Measurements from ENCODE around the gene BAG3.

Gene BAG3

DNA sequence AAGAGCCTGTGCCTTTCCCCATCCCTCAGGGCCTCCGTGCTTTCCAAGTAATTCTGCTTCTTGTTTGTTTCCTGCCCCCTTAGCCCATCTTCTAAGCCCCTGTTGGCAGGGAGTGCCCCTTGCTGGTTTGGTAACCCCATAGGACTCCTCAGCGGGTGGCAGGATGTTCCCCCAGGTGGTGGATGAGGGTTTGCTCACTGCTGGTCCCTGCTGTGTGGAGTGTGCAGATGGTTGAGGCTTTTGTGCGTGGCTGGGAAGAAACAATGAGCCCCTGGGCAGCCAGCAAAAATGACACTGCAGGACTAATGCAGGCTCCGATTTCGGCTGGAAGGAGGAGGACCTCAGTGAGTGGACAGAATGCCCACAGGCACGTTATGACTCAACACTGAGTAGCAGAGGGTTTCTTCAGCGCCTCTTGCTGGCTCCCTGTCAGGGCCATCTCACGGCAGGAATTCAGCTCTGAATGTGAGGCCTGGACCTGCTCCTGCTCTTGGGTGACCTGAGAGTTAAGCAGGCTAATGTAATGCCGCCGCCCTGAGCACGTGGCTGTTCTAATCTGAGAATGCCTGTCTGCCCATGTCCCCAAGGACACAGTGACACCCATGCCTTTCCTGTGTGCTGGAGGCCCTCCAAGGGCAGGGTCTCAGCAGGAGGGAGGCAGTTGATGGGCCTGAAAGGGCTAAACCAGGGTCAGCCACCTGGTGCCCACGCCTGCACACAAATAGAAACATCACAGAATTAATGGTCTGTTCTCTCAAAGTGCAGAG, 16.6 kb downstream of the BAG3 start:
- DNase-seq: no peak

GRCh38 chr10:119668461-119668860, 17.3 kb downstream of the BAG3 start:
- no peak for DNase-seq

GRCh38 chr10:119669331-119669730, 18.2 kb downstream of the BAG3 start:
- DNase-seq: no peak

DNA sequence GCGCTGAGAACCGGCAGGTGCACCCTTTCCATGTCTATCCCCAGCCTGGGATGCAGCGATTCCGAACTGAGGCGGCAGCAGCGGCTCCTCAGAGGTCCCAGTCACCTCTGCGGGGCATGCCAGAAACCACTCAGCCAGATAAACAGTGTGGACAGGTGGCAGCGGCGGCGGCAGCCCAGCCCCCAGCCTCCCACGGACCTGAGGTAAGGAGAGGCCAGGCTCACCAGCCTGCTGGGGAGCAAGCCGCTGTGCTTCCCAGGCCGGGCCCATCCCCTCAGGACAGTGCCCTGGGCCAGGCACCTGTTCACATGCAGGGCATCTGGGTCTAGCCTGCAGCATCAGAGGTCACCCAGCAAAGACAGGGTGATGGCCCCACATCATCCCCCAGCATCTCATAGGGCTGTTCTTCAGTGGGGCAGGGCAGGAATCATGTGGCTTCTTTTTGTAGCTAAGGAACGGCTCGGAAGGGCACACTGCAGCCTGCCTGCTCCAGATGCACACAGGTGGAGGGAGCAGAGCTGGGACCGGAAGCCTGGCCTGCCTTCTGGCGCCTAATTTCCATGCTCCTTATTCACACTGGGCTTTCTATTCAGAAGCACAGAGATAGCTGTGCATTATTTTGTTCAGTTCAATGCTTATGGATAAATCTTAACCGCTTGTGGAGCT, 18.9 kb downstream of the BAG3 start:
- DNase-seq: no peak

DNA sequence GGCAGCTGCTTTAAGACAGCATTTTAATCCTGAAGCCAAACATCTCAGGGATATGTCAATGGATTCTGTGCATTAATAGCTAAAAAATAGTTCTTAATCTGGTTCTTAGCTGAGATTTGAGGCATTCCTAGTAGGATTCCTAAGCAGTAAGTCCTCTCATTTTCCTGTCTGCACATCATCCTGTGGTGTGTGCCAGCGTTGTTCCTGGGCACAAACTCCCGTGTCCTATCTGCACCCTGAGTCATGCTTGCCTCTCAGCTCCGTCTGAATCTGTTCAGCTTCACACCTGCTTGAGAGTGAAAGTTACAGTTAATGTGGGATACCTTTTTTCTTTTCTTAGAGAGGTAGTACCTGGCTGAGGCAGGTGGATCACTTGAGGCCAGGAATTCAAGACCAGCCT, 19.5 kb downstream of the BAG3 start:
- no peak for DNase-seq

GRCh38 chr10:119671381-119671780, 20.2 kb downstream of the BAG3 start:
- no peak for DNase-seq

DNA sequence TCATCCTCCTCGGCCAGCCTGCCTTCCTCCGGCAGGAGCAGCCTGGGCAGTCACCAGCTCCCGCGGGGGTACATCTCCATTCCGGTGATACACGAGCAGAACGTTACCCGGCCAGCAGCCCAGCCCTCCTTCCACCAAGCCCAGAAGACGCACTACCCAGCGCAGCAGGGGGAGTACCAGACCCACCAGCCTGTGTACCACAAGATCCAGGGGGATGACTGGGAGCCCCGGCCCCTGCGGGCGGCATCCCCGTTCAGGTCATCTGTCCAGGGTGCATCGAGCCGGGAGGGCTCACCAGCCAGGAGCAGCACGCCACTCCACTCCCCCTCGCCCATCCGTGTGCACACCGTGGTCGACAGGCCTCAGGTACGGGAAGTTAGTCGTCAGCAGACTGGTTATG, 21.1 kb downstream of the BAG3 start:
- DNase-seq: no peak

DNA sequence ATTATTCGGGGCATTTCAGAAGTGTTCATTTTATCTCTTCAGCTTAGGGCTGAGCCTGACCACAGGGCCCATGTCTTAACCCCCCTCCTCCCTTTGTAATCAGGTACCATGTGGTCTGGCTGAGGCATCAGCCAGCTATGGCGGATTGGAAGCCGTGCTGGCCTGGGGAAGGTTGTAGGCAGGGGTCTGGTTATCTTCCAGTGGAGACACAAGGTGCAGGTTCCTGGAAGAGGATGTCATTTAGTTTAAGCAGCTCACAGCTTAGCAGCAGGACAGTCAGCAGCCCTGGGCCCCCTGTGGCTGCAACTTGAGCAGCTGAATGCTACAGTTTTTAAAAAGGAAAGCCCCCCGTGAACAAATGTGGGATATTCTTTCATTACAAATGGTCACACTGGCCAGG, 22.1 kb downstream of the BAG3 start:
- no peak for DNase-seq

GRCh38 chr10:119675483-119676170, 24.4 kb downstream of the BAG3 start:
- DNase-seq: no peak

DNA sequence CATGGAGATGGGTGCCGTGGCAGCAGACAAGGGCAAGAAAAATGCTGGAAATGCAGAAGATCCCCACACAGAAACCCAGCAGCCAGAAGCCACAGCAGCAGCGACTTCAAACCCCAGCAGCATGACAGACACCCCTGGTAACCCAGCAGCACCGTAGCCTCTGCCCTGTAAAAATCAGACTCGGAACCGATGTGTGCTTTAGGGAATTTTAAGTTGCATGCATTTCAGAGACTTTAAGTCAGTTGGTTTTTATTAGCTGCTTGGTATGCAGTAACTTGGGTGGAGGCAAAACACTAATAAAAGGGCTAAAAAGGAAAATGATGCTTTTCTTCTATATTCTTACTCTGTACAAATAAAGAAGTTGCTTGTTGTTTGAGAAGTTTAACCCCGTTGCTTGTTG, 25.9 kb downstream of the BAG3 start:
- no peak for DNase-seq

DNA sequence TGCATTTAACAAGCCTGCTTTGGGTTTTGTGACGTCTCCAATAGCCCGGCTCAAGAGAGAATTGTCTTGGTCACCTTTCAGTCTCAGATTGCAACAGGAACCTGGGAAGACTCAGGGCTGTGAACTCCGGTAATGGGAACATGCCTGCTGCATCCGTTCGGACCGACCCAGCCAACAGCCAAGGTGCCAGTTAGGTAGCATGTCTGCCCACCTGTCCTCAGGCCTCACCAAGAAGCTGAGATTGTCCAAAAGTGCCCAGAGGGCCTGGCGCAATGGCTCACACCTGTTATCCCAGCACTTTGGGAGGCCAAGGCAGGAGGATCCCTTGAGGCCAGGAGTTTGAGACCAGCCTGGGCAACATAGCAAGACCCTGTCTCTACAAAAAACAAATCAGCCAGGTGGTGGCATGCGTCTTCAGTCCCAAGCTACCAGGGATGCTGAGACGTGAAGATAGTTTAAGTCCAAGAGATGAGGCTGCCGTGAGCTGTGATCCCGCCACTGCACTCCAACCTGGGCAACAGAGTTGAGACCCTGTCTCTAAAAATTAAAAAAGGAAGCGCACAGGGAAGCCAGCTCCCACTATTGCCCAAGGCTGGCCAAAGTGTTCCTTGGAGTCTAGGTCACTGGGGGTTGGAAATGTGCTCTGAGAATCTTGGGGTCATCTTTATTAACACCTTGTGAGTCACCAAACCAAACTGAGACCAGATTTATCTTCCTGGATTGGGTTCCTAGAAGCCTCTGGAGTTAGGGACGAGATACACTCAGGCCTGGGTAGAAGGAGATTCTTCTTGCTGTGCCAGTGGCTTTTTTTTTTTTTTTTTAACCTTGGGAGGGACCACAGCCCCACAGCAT, 26.9 kb downstream of the BAG3 start:
- no peak for DNase-seq

DNA sequence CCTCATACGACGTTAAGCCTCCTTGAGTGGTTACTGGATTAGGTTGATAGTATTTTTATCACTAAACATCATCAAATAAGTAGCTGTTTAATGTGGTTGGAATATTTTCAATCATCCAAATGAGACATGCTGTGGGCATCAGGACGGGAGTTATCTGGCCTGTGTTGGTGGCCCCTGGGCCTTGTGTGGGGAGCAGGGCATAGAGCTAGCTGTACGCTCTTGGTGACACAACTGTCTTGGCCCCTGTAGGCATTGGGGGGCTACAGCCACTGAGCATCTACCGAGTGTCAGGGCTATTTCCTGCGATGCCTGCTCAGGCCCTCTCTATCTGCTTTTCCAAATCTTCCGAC, 28.3 kb downstream of the BAG3 start:
- DNase-seq: no peak

DNA sequence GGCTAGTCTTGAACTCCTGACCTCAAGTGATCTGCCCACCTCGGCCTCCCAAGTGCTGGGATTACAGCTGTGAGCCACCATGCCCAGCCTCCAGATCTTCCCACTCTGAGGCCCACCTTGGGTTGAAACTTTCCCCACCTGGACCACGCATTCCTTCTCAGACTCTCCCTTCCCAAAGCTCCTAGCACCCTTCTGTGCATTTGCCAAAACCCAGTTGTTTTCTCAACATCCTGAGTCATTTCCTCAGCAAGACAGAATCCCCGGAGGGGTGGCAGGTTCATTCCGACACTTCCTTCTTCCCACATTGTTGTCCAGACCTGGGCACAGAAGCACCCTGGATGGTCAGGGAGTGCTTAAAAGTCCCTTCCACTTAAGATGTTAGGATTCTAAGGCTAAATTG, 28.9 kb downstream of the BAG3 start:
- DNase-seq: no peak

GRCh38 chr10:119680650-119681081, 29.5 kb downstream of the BAG3 start:
- peak in 1 of 2 donors; percentile 28 for DNase-seq

GRCh38 chr10:119686465-119687191, 35.4 kb downstream of the BAG3 start:
- DNase-seq: peak; percentile 88 to 89

- DNase-seq: no peak
These were observed 36.2 kb downstream of the BAG3 start for GRCh38 chr10:119687192-119688032.

- DNase-seq: no peak
These were observed 36.9 kb downstream of the BAG3 start for GRCh38 chr10:119688033-119688508.

DNA sequence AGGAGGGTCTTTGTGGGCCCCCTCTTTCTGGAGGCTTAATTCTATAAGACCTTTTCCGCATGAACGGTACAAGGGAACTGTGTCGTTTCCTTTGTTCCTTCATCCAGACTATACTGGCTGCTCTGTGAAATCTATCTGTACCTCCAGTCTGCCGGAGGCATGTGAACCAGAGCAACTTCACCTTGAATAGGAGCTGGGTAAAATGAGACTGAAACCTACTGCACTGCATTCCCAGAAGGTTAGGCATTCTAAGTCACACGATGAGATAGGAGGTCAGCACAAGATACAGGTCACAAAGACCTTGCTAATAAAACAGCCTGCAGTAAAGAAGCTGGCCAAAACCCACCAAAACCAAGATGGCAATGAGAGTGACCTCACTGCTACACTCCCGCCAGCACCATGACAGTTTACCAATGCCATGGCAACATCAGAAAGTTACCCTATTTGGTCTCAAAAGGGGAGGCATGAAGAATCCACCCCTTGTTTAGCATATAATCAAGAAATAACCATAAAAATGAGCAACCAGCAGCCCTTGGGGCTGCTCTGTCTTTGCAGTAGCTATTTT, 37.9 kb downstream of the BAG3 start:
- DNase-seq: no peak

GRCh38 chr10:119691726-119692125, 40.5 kb downstream of the BAG3 start:
- DNase-seq: no peak

- DNase-seq: no peak
These were observed 42.2 kb downstream of the BAG3 start for GRCh38 chr10:119693262-119693957.

Data from activated CD4-positive, alpha-beta T cell treated with anti-CD3 and anti-CD28 coated beads for 4 hours (primary cell).